Right atrium auricular region (tissue), 2 donors: ENCODE measurements around the gene PGBD2. TPM values are rescaled to one million over a fixed set of nuclear protein-coding genes. Genes with fewer than 3 reads are reported as not detected.
"Not testable (repeated sequence)": the region's sequence is repeated elsewhere in the genome, so short reads cannot be mapped to it uniquely, and the experiment has no call there.

ENCODE experiments used
- DNase-seq: peaks from one replicate; pipeline ENCODE4 v3.0.0-alpha.2; 2019; ENCODE audit warnings: low spot score
- H3K27ac ChIP-seq, 2 donors: fragments of 200-600 bp; sonication (generic); 1 replicate in 1 of 2; 2 replicates in 1 of 2; pipeline ENCODE4 v1.5.1; 2016 to 2019
- H3K27me3 ChIP-seq, 2 donors: fragments of 200-600 bp; sonication (generic); one replicate each; pipeline versions ENCODE4 v1.5.1 to v1.6.0; 2017 to 2019
- H3K36me3 ChIP-seq: fragments of 200-600 bp; sonication (generic); one replicate; pipeline ENCODE4 v1.5.1; 2016
- H3K4me1 ChIP-seq, 2 donors: fragments of 200-600 bp; sonication (generic); one replicate each; pipeline versions ENCODE4 v1.5.1 to v1.6.0; 2017 to 2019
- H3K4me3 ChIP-seq, 2 donors: fragments of 200-600 bp; sonication (generic); 1 replicate in 1 of 2; 2 replicates in 1 of 2; pipeline ENCODE4 v1.5.1; 2017 to 2019; ENCODE audit warnings: mild to moderate bottlenecking in 1 of 2, moderate library complexity in 1 of 2
- H3K9me3 ChIP-seq, 2 donors: fragments of 200-600 bp; sonication (generic); one replicate each; pipeline ENCODE4 v1.5.1; 2019
- total RNA-seq, 2 donors: library from RNA; depleted of rRNA; stranded (reverse); fragments of >200 nt; gene quantifications; one replicate each; pipeline ENCODE4 v1.1.0, GENCODE V29; 2016
- TF ChIP-seq, protein P1 (sequence below), 2 donors: fragments of 200-600 bp; sonication (generic); IDR thresholded peaks; one replicate each; pipeline ENCODE4 v1.5.1; 2019; ENCODE audit warnings: antibody characterized with exemption in 2 of 2

PGBD2 gene
- total RNA-seq, 2 donors from 2014 or later, result 2.4 to 3.1 TPM

DNA sequence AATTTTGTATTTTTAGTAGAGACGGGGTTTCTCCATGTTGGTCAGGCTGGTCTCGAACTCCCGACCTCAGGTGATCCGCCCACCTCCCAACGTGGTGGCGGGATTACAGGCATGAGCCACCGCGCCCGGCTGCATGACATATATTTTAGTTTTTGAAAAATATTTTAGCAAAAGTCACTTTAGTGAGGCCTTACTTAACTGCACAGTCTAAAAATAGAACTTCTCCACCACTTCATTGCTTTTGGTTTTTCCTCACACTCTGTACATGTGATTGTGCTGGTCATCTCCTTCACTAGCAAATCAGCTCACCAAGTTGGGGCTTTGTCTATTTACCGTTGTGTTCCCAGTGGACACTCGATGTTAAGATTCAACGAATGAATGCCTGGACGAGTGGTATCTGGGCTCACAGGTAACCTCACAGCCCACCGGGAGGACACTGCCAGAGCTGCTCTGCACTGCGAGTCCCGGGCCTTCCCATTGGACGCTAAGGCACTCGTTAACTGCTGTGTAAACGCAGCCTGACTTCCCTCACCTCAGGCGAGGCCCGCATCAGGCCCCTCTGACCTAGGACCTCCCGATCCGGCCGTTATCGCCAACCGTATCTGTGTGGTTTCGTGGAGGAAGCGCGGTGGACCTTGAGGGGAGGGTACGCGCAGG, 33.2 kb upstream of the PGBD2 start:
- H3K27ac ChIP-seq, result peak overlapping the region; percentile 98
- DNase-seq, result peak; percentile 67
- H3K36me3 ChIP-seq, result no peaks in the 10 kb centered on the region
- H3K27me3 ChIP-seq, result no peaks in the 10 kb centered on the region
- H3K4me3 ChIP-seq, result peak overlapping the region; percentile 64 to 66
- peaks cover 0 to 8% of the 10 kb centered on the region in 2 donors for H3K4me1 ChIP-seq
- H3K9me3 ChIP-seq, result no peaks in the 10 kb centered on the region
- TF ChIP-seq, protein P1, sequence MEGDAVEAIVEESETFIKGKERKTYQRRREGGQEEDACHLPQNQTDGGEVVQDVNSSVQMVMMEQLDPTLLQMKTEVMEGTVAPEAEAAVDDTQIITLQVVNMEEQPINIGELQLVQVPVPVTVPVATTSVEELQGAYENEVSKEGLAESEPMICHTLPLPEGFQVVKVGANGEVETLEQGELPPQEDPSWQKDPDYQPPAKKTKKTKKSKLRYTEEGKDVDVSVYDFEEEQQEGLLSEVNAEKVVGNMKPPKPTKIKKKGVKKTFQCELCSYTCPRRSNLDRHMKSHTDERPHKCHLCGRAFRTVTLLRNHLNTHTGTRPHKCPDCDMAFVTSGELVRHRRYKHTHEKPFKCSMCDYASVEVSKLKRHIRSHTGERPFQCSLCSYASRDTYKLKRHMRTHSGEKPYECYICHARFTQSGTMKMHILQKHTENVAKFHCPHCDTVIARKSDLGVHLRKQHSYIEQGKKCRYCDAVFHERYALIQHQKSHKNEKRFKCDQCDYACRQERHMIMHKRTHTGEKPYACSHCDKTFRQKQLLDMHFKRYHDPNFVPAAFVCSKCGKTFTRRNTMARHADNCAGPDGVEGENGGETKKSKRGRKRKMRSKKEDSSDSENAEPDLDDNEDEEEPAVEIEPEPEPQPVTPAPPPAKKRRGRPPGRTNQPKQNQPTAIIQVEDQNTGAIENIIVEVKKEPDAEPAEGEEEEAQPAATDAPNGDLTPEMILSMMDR (IDR thresholded peaks at IDR 0.05), result no peak

DNA sequence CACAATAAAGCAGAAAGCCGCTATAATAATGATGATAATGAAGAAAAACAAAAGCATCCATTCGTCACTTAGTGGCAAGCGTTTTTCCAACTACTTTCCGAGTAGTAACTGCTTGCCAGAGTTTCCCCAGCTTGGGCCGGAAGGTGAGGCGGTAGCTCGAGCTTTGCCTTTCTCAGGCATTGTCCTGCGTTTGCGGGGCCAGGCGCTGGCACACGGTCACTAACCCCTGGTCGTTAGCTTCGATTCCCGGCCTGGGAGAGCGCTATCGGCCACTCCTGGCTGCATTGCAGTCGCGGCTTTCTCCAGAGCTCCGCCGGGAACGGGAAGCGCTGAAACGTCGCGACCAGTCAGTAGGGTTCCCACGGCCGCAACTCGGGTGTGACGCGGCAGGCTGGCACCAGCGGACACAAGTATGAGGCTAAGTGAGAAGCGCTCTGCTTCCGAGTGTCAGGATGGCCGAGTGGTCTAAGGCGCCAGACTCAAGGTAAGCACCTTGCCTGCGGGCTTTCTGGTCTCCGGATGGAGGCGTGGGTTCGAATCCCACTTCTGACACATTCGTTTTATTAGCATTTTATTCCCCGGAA, 32.5 kb upstream of the PGBD2 start:
- Histone ChIP-seq H3K27ac (peak overlapping the region; percentile 98), H3K27me3 (no peaks in the 10 kb centered on the region), H3K9me3 (no peaks in the 10 kb centered on the region), H3K36me3 (no peaks in the 10 kb centered on the region), H3K4me3 (peak overlapping the region; percentile 64 to 66), H3K4me1 (peaks cover 0 to 8% of the 10 kb centered on the region in 2 donors)
- DNase-seq, result peak; percentile 98
- TF ChIP-seq, protein P1 (IDR thresholded peaks at IDR 0.05), result no peak

DNA sequence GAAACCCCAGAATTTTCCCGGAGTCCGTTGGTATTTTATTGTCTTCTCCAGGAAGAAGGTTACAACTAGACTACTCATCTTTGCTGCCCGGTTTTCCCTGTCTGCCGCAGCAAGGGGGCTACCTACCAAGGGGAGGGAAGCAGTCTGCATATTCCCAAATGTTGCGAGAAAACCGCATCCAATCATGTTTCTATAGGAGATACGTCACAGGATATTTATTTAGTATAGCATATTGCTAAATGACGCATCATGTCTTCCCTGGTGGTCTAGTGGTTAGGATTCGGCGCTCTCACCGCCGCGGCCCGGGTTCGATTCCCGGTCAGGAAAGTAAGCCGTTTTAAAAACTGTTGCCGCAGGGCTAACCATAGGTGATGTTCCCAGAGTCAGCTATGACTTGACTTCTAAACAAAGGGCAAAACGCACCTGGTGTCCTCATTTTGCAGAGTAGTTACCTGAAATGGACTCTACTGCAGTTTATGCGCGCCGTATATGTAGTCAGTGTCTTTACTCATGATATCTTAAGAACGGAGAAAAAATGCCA, 32.0 kb upstream of the PGBD2 start:
- Histone ChIP-seq H3K4me3 (peak overlapping the region; percentile 64 to 66), H3K27me3 (no peaks in the 10 kb centered on the region), H3K9me3 (no peaks in the 10 kb centered on the region), H3K27ac (peak overlapping the region; percentile 98), H3K36me3 (no peaks in the 10 kb centered on the region), H3K4me1 (peaks cover 0 to 8% of the 10 kb centered on the region in 2 donors)
- DNase-seq, result peak; percentile 89
- TF ChIP-seq, protein P1 (IDR thresholded peaks at IDR 0.05), result no peak

DNA sequence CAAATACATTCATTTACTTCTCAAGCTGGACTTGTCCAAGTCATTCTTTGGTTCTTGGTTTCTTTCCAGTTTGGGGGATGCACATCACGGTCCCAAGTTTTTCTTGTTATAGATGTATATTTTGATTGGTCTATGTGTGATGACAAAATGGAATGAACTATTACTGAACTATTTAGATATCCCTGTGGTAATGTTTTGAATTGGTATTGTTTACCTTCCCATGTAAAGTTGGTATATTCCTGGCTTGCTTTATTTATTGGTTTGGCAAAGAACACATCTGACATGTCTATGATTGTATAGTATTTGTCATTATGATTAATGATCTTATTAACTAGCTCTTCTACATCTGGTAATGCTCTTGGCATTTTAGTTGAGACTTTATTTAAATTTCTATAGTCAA, 24.8 kb upstream of the PGBD2 start:
- DNase-seq, result no peak

DNA sequence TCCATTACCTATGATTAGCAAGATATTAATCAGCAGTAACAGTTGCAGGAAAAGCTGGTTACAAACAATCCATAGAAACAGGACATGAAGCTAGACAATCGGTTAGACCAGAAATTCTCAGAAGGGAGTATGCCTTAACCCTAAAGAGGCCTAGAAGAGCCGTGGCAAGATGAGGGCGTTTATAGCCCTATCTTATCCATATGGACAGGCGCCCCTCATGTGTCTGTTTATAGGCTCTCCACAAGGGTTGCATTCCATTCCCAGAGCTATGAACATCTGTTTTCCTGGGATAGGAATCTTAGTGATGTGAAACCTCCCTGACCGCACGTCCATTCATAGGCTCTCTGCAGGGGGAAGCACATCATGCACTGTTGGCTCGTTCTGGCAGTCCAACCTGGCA, 23.6 kb upstream of the PGBD2 start:
- H3K27me3 ChIP-seq, H3K4me3 ChIP-seq, H3K36me3 ChIP-seq, H3K27ac ChIP-seq, DNase-seq, H3K4me1 ChIP-seq, H3K9me3 ChIP-seq: not testable (repeated sequence)

More for the DNA sequence above, 24.8 kb upstream of the PGBD2 start:
- TF ChIP-seq, protein P1 (IDR thresholded peaks at IDR 0.05), result no peak
- Histone ChIP-seq H3K4me1 (no peaks in the 10 kb centered on the region), H3K36me3 (no peaks in the 10 kb centered on the region), H3K27ac (no peak overlapping the region), H3K27me3 (no peaks in the 10 kb centered on the region), H3K9me3 (no peaks in the 10 kb centered on the region), H3K4me3 (no peak overlapping the region)

DNA sequence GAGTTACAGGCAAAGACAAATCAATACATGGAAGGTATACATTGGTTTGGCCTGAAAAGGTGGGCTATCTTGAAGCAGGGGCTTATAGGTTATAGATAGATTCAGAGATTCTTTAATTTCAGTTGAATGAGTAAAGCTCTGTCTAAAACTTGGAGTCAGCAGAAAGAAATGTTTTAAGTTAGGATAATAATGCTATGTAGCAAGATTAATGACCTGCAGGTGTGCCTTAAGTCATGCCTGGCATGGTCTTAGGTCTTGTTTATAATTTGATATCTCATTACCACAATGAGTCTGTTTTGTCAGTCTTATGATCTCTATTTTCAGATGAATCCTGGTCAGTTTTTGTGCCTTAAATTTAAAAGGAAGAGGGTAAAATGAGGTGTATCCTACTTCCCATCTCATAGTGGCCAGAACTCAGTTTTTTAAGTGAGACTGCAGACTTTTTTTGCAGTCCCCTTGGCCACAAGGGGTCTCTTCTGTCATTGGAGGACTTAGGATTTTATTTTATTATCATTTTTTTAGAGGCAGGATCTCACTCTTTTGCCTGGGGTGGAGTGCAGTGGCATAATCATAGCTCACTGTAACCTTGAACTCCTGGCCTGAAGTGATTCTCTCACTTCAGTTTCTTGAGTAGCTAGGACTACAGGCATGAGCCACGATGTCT, 21.3 kb upstream of the PGBD2 start:
- Histone ChIP-seq H3K36me3 (no peaks in the 10 kb centered on the region), H3K4me1 (no peaks in the 10 kb centered on the region), H3K27me3 (no peaks in the 10 kb centered on the region), H3K4me3 (no peak overlapping the region), H3K9me3 (no peaks in the 10 kb centered on the region), H3K27ac (no peak overlapping the region)
- DNase-seq, result no peak
- TF ChIP-seq, protein P1 (IDR thresholded peaks at IDR 0.05), result no peak
